Dendritic cell treated with granulocyte-macrophage colony-stimulating factor and Interleukin-4, amounts not matched to agents 40 ng/mL and 50 ng/mL, for 4 days (primary cell): ENCODE measurements around the gene DYNC1LI1.
"Not testable (repeated sequence)": the region's sequence is repeated elsewhere in the genome, so short reads cannot be mapped to it uniquely, and the experiment has no call there.

Experiments used
- H3K27ac Mint-ChIP-seq: one replicate; pipeline ENCODE4 v1.8.0; 2022; ENCODE audit warnings: mild to moderate bottlenecking, mixed read lengths
- H3K27me3 Mint-ChIP-seq: one replicate; pipeline ENCODE4 v1.8.0; 2022; ENCODE audit warnings: mild to moderate bottlenecking, mixed read lengths
- H3K36me3 Mint-ChIP-seq: one replicate; pipeline ENCODE4 v1.8.0; 2022; ENCODE audit warnings: low read depth, mixed read lengths
- H3K4me1 Mint-ChIP-seq: one replicate; pipeline ENCODE4 v1.8.0; 2022; ENCODE audit warnings: low read depth, mixed read lengths
- H3K4me3 Mint-ChIP-seq: one replicate; pipeline ENCODE4 v1.8.0; 2022; ENCODE audit warnings: mild to moderate bottlenecking, moderate library complexity, mixed read lengths
- H3K9me3 Mint-ChIP-seq: one replicate; pipeline ENCODE4 v1.8.0; 2022; ENCODE audit warnings: mixed read lengths
- intact Hi-C: fragments of 100-400 bp; cut with micrococcal nuclease; formaldehyde crosslinking; loops from one replicate; pipeline ENCODE4 v1.15.0; 2022

The DYNC1LI1 gene

GRCh38 chr3:32596282-32596908, 25.7 kb upstream of the DYNC1LI1 start:
- Mint-ChIP-seq H3K9me3 (no peaks in the 10 kb centered on the region), H3K36me3 (no peaks in the 10 kb centered on the region), H3K27ac (no peak overlapping the region), H3K4me1 (peaks cover 7% of the 10 kb centered on the region), H3K27me3 (peaks cover 3% of the 10 kb centered on the region), H3K4me3 (no peak overlapping the region)
- intact Hi-C loops: no loop called here

- no peaks in the 10 kb centered on the region for H3K36me3 Mint-ChIP-seq
- no peaks in the 10 kb centered on the region for H3K9me3 Mint-ChIP-seq
- intact Hi-C loops: no loop called here
- peaks cover 4% of the 10 kb centered on the region for H3K27me3 Mint-ChIP-seq
- H3K4me1 Mint-ChIP-seq: peaks cover 7% of the 10 kb centered on the region
- H3K27ac Mint-ChIP-seq: no peak overlapping the region
- no peak overlapping the region for H3K4me3 Mint-ChIP-seq
These were observed 24.7 kb upstream of the DYNC1LI1 start for GRCh38 chr3:32595323-32595722.

GRCh38 chr3:32593903-32594525, 23.4 kb upstream of the DYNC1LI1 start:
- Mint-ChIP-seq H3K27ac (no peak overlapping the region), H3K27me3 (peaks cover 5% of the 10 kb centered on the region), H3K36me3 (no peaks in the 10 kb centered on the region), H3K4me1 (peaks cover 7% of the 10 kb centered on the region), H3K9me3 (no peaks in the 10 kb centered on the region), H3K4me3 (no peak overlapping the region)
- intact Hi-C loops: no loop called here

GRCh38 chr3:32592696-32593353, 22.2 kb upstream of the DYNC1LI1 start:
- Mint-ChIP-seq H3K4me3 (no peak overlapping the region), H3K27me3 (peaks cover 5% of the 10 kb centered on the region), H3K36me3 (no peaks in the 10 kb centered on the region), H3K27ac (no peak overlapping the region), H3K9me3 (no peaks in the 10 kb centered on the region), H3K4me1 (peaks cover 3% of the 10 kb centered on the region)
- intact Hi-C loops: no loop called here

GRCh38 chr3:32592011-32592410, 21.4 kb upstream of the DYNC1LI1 start:
- Mint-ChIP-seq H3K9me3 (no peaks in the 10 kb centered on the region), H3K27ac (no peak overlapping the region), H3K27me3 (peaks cover 5% of the 10 kb centered on the region), H3K4me3 (no peak overlapping the region), H3K36me3 (no peaks in the 10 kb centered on the region), H3K4me1 (no peaks in the 10 kb centered on the region)
- intact Hi-C loops: no loop called here

GRCh38 chr3:32591186-32591585, 20.5 kb upstream of the DYNC1LI1 start:
- intact Hi-C loops: no loop called here

GRCh38 chr3:32586356-32586755, 15.7 kb upstream of the DYNC1LI1 start:
- intact Hi-C loops: no loop called here
- Mint-ChIP-seq H3K27me3 (peaks cover 2% of the 10 kb centered on the region), H3K36me3 (no peaks in the 10 kb centered on the region), H3K9me3 (no peaks in the 10 kb centered on the region), H3K27ac (no peak overlapping the region), H3K4me3 (no peak overlapping the region), H3K4me1 (peaks cover 5% of the 10 kb centered on the region)

More at GRCh38 chr3:32591186-32591585, 20.5 kb upstream of the DYNC1LI1 start:
- no peaks in the 10 kb centered on the region for H3K9me3 Mint-ChIP-seq
- no peak overlapping the region for H3K4me3 Mint-ChIP-seq
- no peak overlapping the region for H3K27ac Mint-ChIP-seq
- no peaks in the 10 kb centered on the region for H3K36me3 Mint-ChIP-seq
- no peaks in the 10 kb centered on the region for H3K4me1 Mint-ChIP-seq
- H3K27me3 Mint-ChIP-seq: peaks cover 5% of the 10 kb centered on the region

GRCh38 chr3:32584660-32585059, 14.0 kb upstream of the DYNC1LI1 start:
- H3K4me1 Mint-ChIP-seq: peaks cover 6% of the 10 kb centered on the region
- no peaks in the 10 kb centered on the region for H3K9me3 Mint-ChIP-seq
- no peaks in the 10 kb centered on the region for H3K36me3 Mint-ChIP-seq
- no peak overlapping the region for H3K27ac Mint-ChIP-seq
- intact Hi-C loops: no loop called here
- no peak overlapping the region for H3K4me3 Mint-ChIP-seq
- H3K27me3 Mint-ChIP-seq: no peaks in the 10 kb centered on the region

GRCh38 chr3:32583708-32584107, 13.1 kb upstream of the DYNC1LI1 start:
- H3K27me3 Mint-ChIP-seq: no peaks in the 10 kb centered on the region
- no peak overlapping the region for H3K4me3 Mint-ChIP-seq
- no peaks in the 10 kb centered on the region for H3K36me3 Mint-ChIP-seq
- no peaks in the 10 kb centered on the region for H3K9me3 Mint-ChIP-seq
- no peak overlapping the region for H3K27ac Mint-ChIP-seq
- intact Hi-C loops: no loop called here
- peaks cover 9% of the 10 kb centered on the region for H3K4me1 Mint-ChIP-seq

- H3K27me3 Mint-ChIP-seq, H3K9me3 Mint-ChIP-seq, H3K4me3 Mint-ChIP-seq, H3K36me3 Mint-ChIP-seq, H3K27ac Mint-ChIP-seq: not testable (repeated sequence)
- intact Hi-C loops: loop anchor here (10.0 kb wide), 1 partner anchor 184 kb away; the partner anchor contains the start of gene CMTM7
- peaks cover 15% of the 10 kb centered on the region for H3K4me1 Mint-ChIP-seq
These were observed 8.0 kb upstream of the DYNC1LI1 start for GRCh38 chr3:32578669-32579068.

- intact Hi-C loops: loop anchor here (10.0 kb wide), 1 partner anchor 183 kb away; the partner anchor contains the start of gene CMTM7
- Mint-ChIP-seq H3K4me3 (peak overlapping the region; percentile 73), H3K36me3 (no peaks in the 10 kb centered on the region), H3K4me1 (peaks cover 12% of the 10 kb centered on the region), H3K9me3 (no peaks in the 10 kb centered on the region), H3K27me3 (no peaks in the 10 kb centered on the region), H3K27ac (no peak overlapping the region)
These were observed 7.2 kb upstream of the DYNC1LI1 start for GRCh38 chr3:32577581-32578556.

- peaks cover 16% of the 10 kb centered on the region for H3K4me1 Mint-ChIP-seq
- no peak overlapping the region for H3K27ac Mint-ChIP-seq
- peak overlapping the region; percentile 73 for H3K4me3 Mint-ChIP-seq
- intact Hi-C loops: loop anchor here (10.0 kb wide), 1 partner anchor 182 kb away; the partner anchor contains the start of gene CMTM7
- H3K27me3 Mint-ChIP-seq: no peaks in the 10 kb centered on the region
- H3K9me3 Mint-ChIP-seq: no peaks in the 10 kb centered on the region
- no peaks in the 10 kb centered on the region for H3K36me3 Mint-ChIP-seq
These were observed 6.5 kb upstream of the DYNC1LI1 start for GRCh38 chr3:32577174-32577573.

GRCh38 chr3:32575451-32576113, 4.9 kb upstream of the DYNC1LI1 start:
- Mint-ChIP-seq H3K9me3 (no peaks in the 10 kb centered on the region), H3K36me3 (peaks cover 5% of the 10 kb centered on the region), H3K27me3 (no peaks in the 10 kb centered on the region), H3K27ac (no peak overlapping the region), H3K4me3 (no peak overlapping the region), H3K4me1 (peaks cover 16% of the 10 kb centered on the region)
- intact Hi-C loops: loop anchor here (10.0 kb wide), 1 partner anchor 181 kb away; the partner anchor contains the start of gene CMTM7
